ENCODE results near the gene PTN. TPM values are rescaled to one million over a fixed set of nuclear protein-coding genes. Genes with fewer than 3 reads are reported as not detected.

Gene PTN
- total RNA-seq, 3 donors from 2014 or later: 0.48 to 343 (median 51.1) TPM

DNA sequence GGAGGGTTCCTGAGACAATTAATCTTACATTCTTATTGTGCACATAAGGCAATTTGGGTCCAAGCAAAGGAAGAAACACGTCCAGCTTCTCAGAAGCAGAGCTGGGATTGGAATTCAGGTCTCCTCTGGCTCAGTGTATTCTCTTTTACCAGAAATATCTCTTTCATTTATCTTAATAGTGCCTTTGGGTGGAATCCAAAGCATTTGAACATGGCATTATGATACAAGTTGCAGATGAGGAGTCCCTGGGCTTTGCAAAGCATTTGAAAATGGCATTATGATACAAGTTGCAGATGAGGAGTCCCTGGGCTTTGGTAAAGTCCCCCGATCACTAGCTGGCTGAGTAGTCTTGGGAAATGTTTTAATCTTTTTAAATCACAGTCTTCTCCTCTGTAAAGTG is 30.0 kb upstream of the PTN start:
- TF ChIP-seq POLR2AphosphoS5 (IDR thresholded peaks at IDR 0.05): no peak
- no peak for TF ChIP-seq POLR2A (IDR thresholded peaks at IDR 0.05)
- TF ChIP-seq CTCF (IDR thresholded peaks at IDR 0.05): no peak
- no peaks in the 10 kb centered on the region for H3K36me3 ChIP-seq
- no peak overlapping the region for H3K27ac ChIP-seq
- H3K4me3 ChIP-seq: no peak overlapping the region
- intact Hi-C loops (cut with DNase I; ENCODE audit: low total_unique reads): no loop called here
- no peak for DNase-seq (ENCODE audit: low spot score in 2 of 2)
- no peaks in the 10 kb centered on the region for H3K27me3 ChIP-seq
- no peaks in the 10 kb centered on the region for H3K4me1 ChIP-seq
- H3K9me3 ChIP-seq: peaks cover 8 to 10% of the 10 kb centered on the region in 2 donors

- TF ChIP-seq CTCF (IDR thresholded peaks at IDR 0.05) (no peak), POLR2AphosphoS5 (IDR thresholded peaks at IDR 0.05) (no peak)
- Histone ChIP-seq H3K27ac (no peak overlapping the region), H3K4me3 (no peak overlapping the region), H3K4me1 (no peaks in the 10 kb centered on the region), H3K27me3 (no peaks in the 10 kb centered on the region), H3K36me3 (no peaks in the 10 kb centered on the region), H3K9me3 (no peaks in the 10 kb centered on the region)
- intact Hi-C loops (cut with DNase I; ENCODE audit: low total_unique reads): no loop called here
- DNase-seq (ENCODE audit: low spot score in 2 of 2): no peak
Observed at GRCh38 chr7:137371616-137372015, 28.1 kb upstream of the PTN start.

GRCh38 chr7:137366995-137367394 is 23.5 kb upstream of the PTN start:
- Histone ChIP-seq H3K9me3 (peaks cover 0 to 4% of the 10 kb centered on the region in 2 donors), H3K27ac (no peak overlapping the region), H3K27me3 (no peaks in the 10 kb centered on the region), H3K4me1 (no peaks in the 10 kb centered on the region), H3K4me3 (no peak overlapping the region), H3K36me3 (no peaks in the 10 kb centered on the region)
- intact Hi-C loops (cut with DNase I; ENCODE audit: low total_unique reads): no loop called here
- no peak for DNase-seq (ENCODE audit: low spot score in 2 of 2)
- TF ChIP-seq CTCF (IDR thresholded peaks at IDR 0.05): no peak
- no peak for TF ChIP-seq POLR2AphosphoS5 (IDR thresholded peaks at IDR 0.05)

- H3K27ac ChIP-seq: no peak overlapping the region
- TF ChIP-seq POLR2AphosphoS5 (IDR thresholded peaks at IDR 0.05) (no peak), POLR2A (IDR thresholded peaks at IDR 0.05) (no peak), CTCF (IDR thresholded peaks at IDR 0.05) (no peak)
- no peak overlapping the region for H3K4me3 ChIP-seq
- H3K36me3 ChIP-seq: no peaks in the 10 kb centered on the region
- no peaks in the 10 kb centered on the region for H3K27me3 ChIP-seq
- intact Hi-C loops (cut with DNase I; ENCODE audit: low total_unique reads): no loop called here
- DNase-seq (ENCODE audit: low spot score in 2 of 2): no peak
- no peaks in the 10 kb centered on the region for H3K4me1 ChIP-seq
- peaks cover 0 to 14% of the 10 kb centered on the region in 2 donors for H3K9me3 ChIP-seq
Observed at GRCh38 chr7:137363683-137364082, 20.1 kb upstream of the PTN start.

DNA sequence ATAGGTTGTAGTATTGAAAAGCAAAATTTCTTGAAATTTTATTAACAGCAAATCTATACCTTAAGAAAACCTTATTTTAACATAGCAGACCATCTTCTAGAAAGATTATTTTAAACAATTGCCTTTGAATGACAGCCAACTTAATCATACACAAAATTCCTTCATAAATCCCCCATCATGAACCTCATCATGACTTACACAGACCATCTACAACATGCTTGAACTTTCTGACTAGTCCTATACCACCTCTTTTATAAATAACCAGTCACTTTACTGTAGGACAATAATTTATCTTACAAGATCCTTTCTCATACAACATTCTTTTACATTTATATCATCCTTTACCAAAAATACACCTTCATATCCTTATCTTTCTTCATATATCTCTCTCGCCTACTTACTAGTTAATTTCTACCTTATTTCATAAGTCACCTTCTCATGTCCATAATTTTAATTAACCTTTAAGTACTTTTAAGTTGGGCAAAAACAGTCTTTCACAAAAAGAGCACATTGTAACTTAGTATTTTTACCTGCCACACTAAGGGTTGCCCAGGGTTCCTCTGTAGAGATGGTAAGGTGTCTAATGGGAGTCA is 16.6 kb upstream of the PTN start:
- TF ChIP-seq POLR2AphosphoS5 (IDR thresholded peaks at IDR 0.05): no peak
- TF ChIP-seq POLR2A (IDR thresholded peaks at IDR 0.05): no peak
- no peak for TF ChIP-seq CTCF (IDR thresholded peaks at IDR 0.05)
- DNase-seq (ENCODE audit: low spot score in 2 of 2): no peak
- intact Hi-C loops (cut with DNase I; ENCODE audit: low total_unique reads): no loop called here

More for the DNA sequence above, 16.6 kb upstream of the PTN start:
- no peaks in the 10 kb centered on the region for H3K36me3 ChIP-seq
- H3K27me3 ChIP-seq: no peaks in the 10 kb centered on the region
- no peaks in the 10 kb centered on the region for H3K4me1 ChIP-seq
- no peak overlapping the region for H3K4me3 ChIP-seq
- peaks cover 0 to 14% of the 10 kb centered on the region in 2 donors for H3K9me3 ChIP-seq
- H3K27ac ChIP-seq: no peak overlapping the region

All from breast epithelium (tissue), 4 donors.